Fibroblast of lung (primary cell): ENCODE results near the gene ARHGAP45.

Source experiments
- EZH2 ChIP-seq: IDR thresholded peaks from 2 replicates; pipeline ENCODE4 v1.5.1; 2012; ENCODE audit warnings: low read length, control low read depth, mild to moderate bottlenecking; ENCODE audit errors: missing control alignments
- TF ChIP-seq, protein P1 (sequence below), 2 donors: IDR thresholded peaks in 1 of 2; conservative IDR thresholded peaks in 1 of 2; 1 replicate in 1 of 2; 2 replicates in 1 of 2; pipeline ENCODE4 v1.5.1; 2011 to 2012; ENCODE audit warnings: low read length in 2 of 2, control low read depth in 1 of 2, inconsistent platforms in 1 of 2, low read depth in 1 of 2, mild to moderate bottlenecking in 1 of 2

GRCh38 chr19:1109697-1110671 is 43.0 kb downstream of the ARHGAP45 start:
- TF ChIP-seq, protein P1, sequence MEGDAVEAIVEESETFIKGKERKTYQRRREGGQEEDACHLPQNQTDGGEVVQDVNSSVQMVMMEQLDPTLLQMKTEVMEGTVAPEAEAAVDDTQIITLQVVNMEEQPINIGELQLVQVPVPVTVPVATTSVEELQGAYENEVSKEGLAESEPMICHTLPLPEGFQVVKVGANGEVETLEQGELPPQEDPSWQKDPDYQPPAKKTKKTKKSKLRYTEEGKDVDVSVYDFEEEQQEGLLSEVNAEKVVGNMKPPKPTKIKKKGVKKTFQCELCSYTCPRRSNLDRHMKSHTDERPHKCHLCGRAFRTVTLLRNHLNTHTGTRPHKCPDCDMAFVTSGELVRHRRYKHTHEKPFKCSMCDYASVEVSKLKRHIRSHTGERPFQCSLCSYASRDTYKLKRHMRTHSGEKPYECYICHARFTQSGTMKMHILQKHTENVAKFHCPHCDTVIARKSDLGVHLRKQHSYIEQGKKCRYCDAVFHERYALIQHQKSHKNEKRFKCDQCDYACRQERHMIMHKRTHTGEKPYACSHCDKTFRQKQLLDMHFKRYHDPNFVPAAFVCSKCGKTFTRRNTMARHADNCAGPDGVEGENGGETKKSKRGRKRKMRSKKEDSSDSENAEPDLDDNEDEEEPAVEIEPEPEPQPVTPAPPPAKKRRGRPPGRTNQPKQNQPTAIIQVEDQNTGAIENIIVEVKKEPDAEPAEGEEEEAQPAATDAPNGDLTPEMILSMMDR (conservative IDR thresholded peaks at IDR 0.05 in 1 of 2, IDR thresholded peaks at IDR 0.05 in 1 of 2; ENCODE audit: low read depth in 1 of 2, low read length in 2 of 2) = no peak
- TF ChIP-seq EZH2 = no peak
